Mesenchymal stem cell (in vitro differentiated cells and primary cell): ENCODE measurements around the gene FGFBP2.

ENCODE experiments used
- DNase-seq: peaks from one replicate; pipeline ENCODE4 v3.0.0-alpha.2; 2013
- H2AFZ ChIP-seq: one replicate; pipeline ENCODE4 v1.6.1; 2013; ENCODE audit warnings: low read depth, mild to moderate bottlenecking, control low read depth, inconsistent platforms, low read length, moderate library complexity
- H2AK5ac ChIP-seq: 2 replicates; pipeline ENCODE4 v1.6.1; 2013; ENCODE audit warnings: low read length, moderate library complexity, mild to moderate bottlenecking, inconsistent platforms; ENCODE audit not compliant: severe bottlenecking
- H2BK120ac ChIP-seq: one replicate; pipeline ENCODE4 v1.6.1; 2013; ENCODE audit warnings: low read depth, mild to moderate bottlenecking, inconsistent platforms, low read length, moderate library complexity
- H2BK12ac ChIP-seq, 2 experiments: one replicate each; pipeline ENCODE4 v1.6.1; 2013; ENCODE audit warnings: inconsistent platforms in 2 of 2, low read length in 2 of 2, mild to moderate bottlenecking in 2 of 2, moderate library complexity in 2 of 2, control low read depth in 1 of 2
- H2BK15ac ChIP-seq: one replicate; pipeline ENCODE4 v1.6.1; 2013; ENCODE audit warnings: mild to moderate bottlenecking, low read depth, inconsistent platforms; ENCODE audit not compliant: poor library complexity, severe bottlenecking
- H2BK5ac ChIP-seq: 2 replicates; pipeline ENCODE4 v1.6.1; 2013; ENCODE audit warnings: low read depth, mild to moderate bottlenecking, low read length, control low read depth, inconsistent platforms; ENCODE audit not compliant: poor library complexity, severe bottlenecking
- H3K14ac ChIP-seq, 2 experiments: one replicate each; pipeline ENCODE4 v1.6.1; 2013; ENCODE audit warnings: inconsistent platforms in 2 of 2, low read length in 2 of 2, control low read depth in 1 of 2, mild to moderate bottlenecking in 1 of 2, moderate library complexity in 1 of 2
- H3K18ac ChIP-seq, 2 experiments: one replicate each; pipeline ENCODE4 v1.6.1; 2013; ENCODE audit warnings: inconsistent platforms in 2 of 2, low read length in 2 of 2, control low read depth in 1 of 2, low read depth in 1 of 2, mild to moderate bottlenecking in 1 of 2
- H3K23ac ChIP-seq, 2 experiments: one replicate each; pipeline ENCODE4 v1.6.1; 2013; ENCODE audit warnings: inconsistent platforms in 2 of 2, low read length in 2 of 2, mild to moderate bottlenecking in 2 of 2, moderate library complexity in 2 of 2, control low read depth in 1 of 2
- H3K27ac ChIP-seq: 2 replicates; pipeline ENCODE4 v1.5.1; 2013; ENCODE audit warnings: mild to moderate bottlenecking, moderate library complexity, low read length, control low read depth, inconsistent platforms; ENCODE audit not compliant: poor library complexity, severe bottlenecking
- H3K27me3 ChIP-seq, 2 experiments: 2 replicates each; pipeline versions ENCODE4 v1.6.1 to v1.7.0; 2013; ENCODE audit warnings: low read length in 2 of 2, mild to moderate bottlenecking in 2 of 2, moderate library complexity in 2 of 2, control low read depth in 1 of 2, inconsistent platforms in 1 of 2; ENCODE audit not compliant: control insufficient read depth in 1 of 2, insufficient read depth in 1 of 2
- H3K36me3 ChIP-seq, 2 experiments: 2 replicates each; pipeline versions ENCODE4 v1.6.1 to v1.7.0; 2013; ENCODE audit warnings: low read length in 2 of 2, control low read depth in 1 of 2, inconsistent platforms in 1 of 2, low read depth in 1 of 2, mild to moderate bottlenecking in 1 of 2; ENCODE audit not compliant: insufficient read depth in 2 of 2, control insufficient read depth in 1 of 2
- H3K4ac ChIP-seq, 2 experiments: one replicate each; pipeline ENCODE4 v1.6.1; 2013; ENCODE audit warnings: inconsistent platforms in 2 of 2, low read length in 2 of 2, mild to moderate bottlenecking in 2 of 2, moderate library complexity in 2 of 2, control low read depth in 1 of 2, low read depth in 1 of 2
- H3K4me1 ChIP-seq: 2 replicates; pipeline ENCODE4 v1.6.1; 2013; ENCODE audit warnings: low read depth, low read length, control low read depth; ENCODE audit not compliant: control insufficient read depth, insufficient read depth
- H3K4me2 ChIP-seq: 2 replicates; pipeline ENCODE4 v1.6.1; 2013; ENCODE audit warnings: low read length, mild to moderate bottlenecking, inconsistent platforms; ENCODE audit not compliant: poor library complexity, severe bottlenecking
- H3K4me3 ChIP-seq, 2 experiments: 2 replicates each; pipeline versions ENCODE4 v1.5.1 to v1.7.0; 2013; ENCODE audit warnings: low read length in 2 of 2, mild to moderate bottlenecking in 2 of 2, control low read depth in 1 of 2, low read depth in 1 of 2; ENCODE audit not compliant: insufficient read depth in 1 of 2
- H3K79me1 ChIP-seq: replicated peaks from 2 replicates; pipeline ENCODE4 v1.6.1; 2013; ENCODE audit warnings: mild to moderate bottlenecking, control low read depth, low read length, inconsistent platforms; ENCODE audit not compliant: poor library complexity, severe bottlenecking
- H3K9ac ChIP-seq: 2 replicates; pipeline ENCODE4 v1.7.0; 2013; ENCODE audit warnings: mild to moderate bottlenecking, low read length, moderate library complexity
- H3K9me3 ChIP-seq: 2 replicates; pipeline ENCODE4 v1.7.0; 2013; ENCODE audit warnings: mild to moderate bottlenecking, low read length; ENCODE audit not compliant: control insufficient read depth
- H4K8ac ChIP-seq: one replicate; pipeline ENCODE4 v1.6.1; 2013; ENCODE audit warnings: inconsistent platforms, mild to moderate bottlenecking, low read length, moderate library complexity
- H4K91ac ChIP-seq: one replicate; pipeline ENCODE4 v1.6.1; 2013; ENCODE audit warnings: mild to moderate bottlenecking, low read length, inconsistent platforms
- WGBS: methylation state at CpG from one replicate; pipeline ENCODE4 v1.1.7; 2013; ENCODE audit warnings: mixed read lengths; 5-methylcytosine and 5-hydroxymethylcytosine counted together

Gene FGFBP2

DNA sequence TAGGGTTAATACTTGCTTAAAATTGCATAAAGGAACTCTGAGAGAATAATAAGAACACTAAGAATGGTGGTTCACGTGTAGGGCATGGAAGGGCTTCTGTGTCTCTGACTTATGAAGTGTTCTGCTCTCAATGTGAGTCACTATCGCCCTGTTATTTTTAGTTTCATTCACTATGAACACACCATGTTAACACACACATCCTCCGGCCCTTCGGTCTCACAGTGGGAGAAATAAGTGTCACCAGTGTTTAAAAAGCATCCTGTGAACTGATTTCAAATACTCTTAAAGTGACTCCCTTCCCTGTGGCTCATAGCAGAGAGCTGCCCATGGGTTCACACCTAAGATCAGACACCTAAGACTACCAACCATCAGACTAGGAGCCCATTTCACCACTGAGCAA, 33.8 kb upstream of the FGFBP2 start:
- Histone ChIP-seq H4K91ac (no peak overlapping the region), H3K14ac (no peak overlapping the region), H3K9me3 (no peaks in the 10 kb centered on the region), H2BK5ac (no peak overlapping the region), H3K4me2 (no peak overlapping the region), H3K9ac (no peak overlapping the region), H2BK120ac (no peak overlapping the region), H4K8ac (no peak overlapping the region), H3K36me3 (peaks cover 0 to 4% of the 10 kb centered on the region in 2 experiments), H2BK15ac (no peak overlapping the region), H2AK5ac (no peak overlapping the region), H2BK12ac (no peak overlapping the region), H3K79me1 (no peaks in the 10 kb centered on the region), H3K4ac (no peak overlapping the region), H3K4me1 (peaks cover 2% of the 10 kb centered on the region), H2AFZ (no peak overlapping the region), H3K18ac (no peak overlapping the region), H3K27ac (no peak overlapping the region), H3K23ac (no peak overlapping the region), H3K4me3 (no peak overlapping the region), H3K27me3 (peaks cover 0 to 27% of the 10 kb centered on the region in 2 experiments)
- WGBS: 87% methylated on average over 3 of the region's 4 CpGs
- DNase-seq: peak; percentile 10

- Histone ChIP-seq H3K27ac (no peak overlapping the region), H3K4ac (no peak overlapping the region), H2BK120ac (no peak overlapping the region), H3K27me3 (peaks cover 0 to 27% of the 10 kb centered on the region in 2 experiments), H2AFZ (no peak overlapping the region), H2BK15ac (no peak overlapping the region), H3K18ac (no peak overlapping the region), H3K4me1 (no peaks in the 10 kb centered on the region), H2AK5ac (no peak overlapping the region), H3K4me3 (no peak overlapping the region), H4K8ac (no peak overlapping the region), H2BK12ac (no peak overlapping the region), H3K14ac (no peak overlapping the region), H2BK5ac (no peak overlapping the region), H3K23ac (no peak overlapping the region), H3K9ac (no peak overlapping the region), H3K36me3 (peaks cover 0 to 3% of the 10 kb centered on the region in 2 experiments), H3K79me1 (no peaks in the 10 kb centered on the region), H3K9me3 (no peaks in the 10 kb centered on the region), H3K4me2 (no peak overlapping the region), H4K91ac (no peak overlapping the region)
- DNase-seq: no peak
- WGBS: no CpG with 5 or more reads among the region's 3 CpGs
These were observed 32.9 kb upstream of the FGFBP2 start for GRCh38 chr4:15995826-15996225.

- Histone ChIP-seq H2AK5ac (no peak overlapping the region), H3K18ac (no peak overlapping the region), H4K8ac (no peak overlapping the region), H3K9me3 (no peaks in the 10 kb centered on the region), H3K4me3 (no peak overlapping the region), H3K4ac (no peak overlapping the region), H3K4me2 (no peak overlapping the region), H2BK12ac (no peak overlapping the region), H3K14ac (no peak overlapping the region), H3K79me1 (no peaks in the 10 kb centered on the region), H3K23ac (no peak overlapping the region), H2BK120ac (no peak overlapping the region), H4K91ac (no peak overlapping the region), H3K27ac (no peak overlapping the region), H2BK5ac (no peak overlapping the region), H3K27me3 (peaks cover 0 to 24% of the 10 kb centered on the region in 2 experiments), H2AFZ (no peak overlapping the region), H2BK15ac (no peak overlapping the region), H3K9ac (no peak overlapping the region), H3K4me1 (no peaks in the 10 kb centered on the region), H3K36me3 (peaks cover 0 to 5% of the 10 kb centered on the region in 2 experiments)
- 73% methylated on average over 2 of the region's 2 CpGs for WGBS
- DNase-seq: no peak
These were observed 29.2 kb upstream of the FGFBP2 start for GRCh38 chr4:15992167-15992485.

GRCh38 chr4:15990570-15991285, 27.8 kb upstream of the FGFBP2 start:
- Histone ChIP-seq H2BK5ac (no peak overlapping the region), H4K91ac (no peak overlapping the region), H3K14ac (no peak overlapping the region), H3K9ac (no peak overlapping the region), H2BK12ac (no peak overlapping the region), H3K4me2 (no peak overlapping the region), H2AK5ac (no peak overlapping the region), H3K27me3 (peaks cover 0 to 22% of the 10 kb centered on the region in 2 experiments), H3K79me1 (no peaks in the 10 kb centered on the region), H2BK120ac (no peak overlapping the region), H4K8ac (no peak overlapping the region), H3K4me1 (no peaks in the 10 kb centered on the region), H3K4ac (no peak overlapping the region), H3K4me3 (no peak overlapping the region), H2BK15ac (no peak overlapping the region), H3K9me3 (no peaks in the 10 kb centered on the region), H3K27ac (no peak overlapping the region), H3K18ac (no peak overlapping the region), H2AFZ (no peak overlapping the region), H3K36me3 (peaks cover 0 to 13% of the 10 kb centered on the region in 2 experiments), H3K23ac (no peak overlapping the region)
- 77% methylated on average over 9 of the region's 12 CpGs for WGBS
- DNase-seq: no peak
